OCI-LY3 (cell line): ENCODE measurements around the gene SLC25A41.

ENCODE experiments used
- CTCF ChIP-seq: fragments of 200-600, 300-600 bp; sonication (generic); IDR thresholded peaks from 2 replicates; pipeline ENCODE4 v1.5.1; 2014; ENCODE audit warnings: antibody characterized with exemption, low read length, low read depth
- EZH2phosphoT487 ChIP-seq: fragments of 200-600 bp; shearing (Covaris generic); IDR thresholded peaks from 2 replicates; pipeline ENCODE4 v1.6.1; 2018; ENCODE audit warnings: antibody characterized with exemption, mixed run types, low read depth

GRCh38 chr19:6465006-6465405 is 31.4 kb upstream of the SLC25A41 start:
- no peak for TF ChIP-seq CTCF
- no peak for TF ChIP-seq EZH2phosphoT487
